AG04449 (cell line): ENCODE results near the gene ARG2.

Experiments
- CTCF ChIA-PET: fragments of 350-600 bp; formaldehyde crosslinking; extraction: SDS; loops from one replicate; lab custom pipeline; 2021; ENCODE audit warnings: antibody characterized with exemption; lab: Yijun Ruan, JAX
- POLR2A ChIA-PET: fragments of 400-600, 350-600 bp; formaldehyde crosslinking; extraction: SDS; loops from one replicate; lab custom pipeline; 2020; ENCODE audit warnings: antibody characterized with exemption, inconsistent platforms; lab: Yijun Ruan, JAX
- DNase-seq: peaks from one replicate; pipeline ENCODE4 v3.0.0-alpha.2; 2010; ENCODE audit warnings: low read depth, low spot score
- H3K4me3 ChIP-seq: 2 replicates; pipeline ENCODE4 v1.5.1; 2011; ENCODE audit warnings: low read depth, mild to moderate bottlenecking, control low read depth, low read length
- CTCF ChIP-seq: IDR thresholded peaks from one replicate; pipeline ENCODE4 v1.5.1; 2011; ENCODE audit warnings: mild to moderate bottlenecking, moderate library complexity, low read length, control low read depth, inconsistent platforms; ENCODE audit not compliant: insufficient read depth; ENCODE audit errors: missing control alignments

Gene ARG2

GRCh38 chr14:67619446-67620216 lies at the start of gene ARG2:
TSS of gene ARG2 (plus strand) at chr14:67619920. CDS start at chr14:67619978, 58 bp downstream.
- peak within 1 kb of the TSS; percentile 71 for H3K4me3 ChIP-seq
- DNase-seq: no peak
- POLR2A ChIA-PET: no interaction called here
- CTCF ChIA-PET: interaction anchor here (0.7 to 8.4 kb wide), 41 partner anchors 7 to 213 kb away, joined by 3 to 269 read pairs (median 5); partner anchors contain the start of genes PIGH, RDH11, RDH12 and VTI1B
- TF ChIP-seq CTCF: peak; percentile 14

GRCh38 chr14:67570453-67570852 lies 49.3 kb upstream of the ARG2 start:
- ChIA-PET POLR2A (interaction anchor here (1.4 kb wide), 1 partner anchor 143 kb away, joined by 4 read pairs; no protein-coding TSS in a partner anchor), CTCF (interaction anchor here (0.8 to 22.7 kb wide), 32 partner anchors 12 to 1211 kb away, joined by 3 to 582 read pairs (median 6); partner anchors contain the start of genes PIGH, PLEK2, PLEKHH1 and RDH12)
- no peak overlapping the region for H3K4me3 ChIP-seq
- DNase-seq: no peak
- no peak for TF ChIP-seq CTCF

GRCh38 chr14:67571275-67571990 lies 48.3 kb upstream of the ARG2 start:
- CTCF ChIA-PET: interaction anchor here (0.7 to 22.7 kb wide), 50 partner anchors 13 to 1212 kb away, joined by 3 to 582 read pairs (median 5); partner anchors contain the start of genes ATP6V1D, EIF2S1, PIGH and PLEK2
- no peak overlapping the region for H3K4me3 ChIP-seq
- POLR2A ChIA-PET: interaction anchor here (1.4 kb wide), 1 partner anchor 144 kb away, joined by 4 read pairs; no protein-coding TSS in a partner anchor
- no peak for DNase-seq
- peak; percentile 92 for TF ChIP-seq CTCF

GRCh38 chr14:67571991-67572323 lies 47.8 kb upstream of the ARG2 start:
- ChIA-PET POLR2A (interaction anchor here (1.4 kb wide), 1 partner anchor 144 kb away, joined by 4 read pairs; no protein-coding TSS in a partner anchor), CTCF (interaction anchor here (0.9 to 22.7 kb wide), 40 partner anchors 12 to 212 kb away, joined by 3 to 582 read pairs (median 5); partner anchors contain the start of genes ATP6V1D, EIF2S1, PIGH and PLEKHH1)
- no peak overlapping the region for H3K4me3 ChIP-seq
- TF ChIP-seq CTCF: no peak
- no peak for DNase-seq

- CTCF ChIA-PET: interaction anchor here (0.8 to 22.7 kb wide), 12 partner anchors 12 to 147 kb away, joined by 3 to 582 read pairs (median 24); partner anchors contain the start of genes PIGH and PLEKHH1
- no peak for DNase-seq
- POLR2A ChIA-PET: no interaction called here
- no peak for TF ChIP-seq CTCF
- no peak overlapping the region for H3K4me3 ChIP-seq
These were observed 47.1 kb upstream of the ARG2 start for GRCh38 chr14:67572608-67573007.
